Liver (tissue), 9 donors: ENCODE measurements around the gene SCO2. TPM values are rescaled to one million over a fixed set of nuclear protein-coding genes. Genes with fewer than 3 reads are reported as not detected.
A peak's percentile ranks its signal among the peaks of the same experiment; 100 is the strongest.

Experiments
- DNase-seq: peaks from one replicate; pipeline ENCODE4 v3.0.0-alpha.2; 2017; ENCODE audit warnings: low spot score
- H3K27ac ChIP-seq, 2 donors: one replicate each; pipeline ENCODE4 v1.7.0; 2013; ENCODE audit warnings: inconsistent platforms in 2 of 2, low read length in 2 of 2, control low read depth in 1 of 2, low read depth in 1 of 2, mild to moderate bottlenecking in 1 of 2
- H3K27me3 ChIP-seq, 4 donors: one replicate each; pipeline versions ENCODE4 v1.6.1 to v1.7.0; 2013; ENCODE audit warnings: low read length in 3 of 4, inconsistent platforms in 1 of 4, mild to moderate bottlenecking in 1 of 4, moderate library complexity in 1 of 4; ENCODE audit not compliant: control insufficient read depth in 4 of 4, insufficient read depth in 4 of 4
- H3K36me3 ChIP-seq, 4 donors: one replicate each; pipeline versions ENCODE4 v1.6.1 to v1.7.0; 2013; ENCODE audit warnings: low read length in 3 of 4, mild to moderate bottlenecking in 3 of 4, low read depth in 1 of 4, moderate library complexity in 1 of 4; ENCODE audit not compliant: control insufficient read depth in 4 of 4, insufficient read depth in 3 of 4
- H3K4me1 ChIP-seq, 4 donors: one replicate each; pipeline versions ENCODE4 v1.6.1 to v1.7.0; 2013; ENCODE audit warnings: low read length in 3 of 4, mild to moderate bottlenecking in 3 of 4, moderate library complexity in 1 of 4; ENCODE audit not compliant: control insufficient read depth in 4 of 4, insufficient read depth in 4 of 4
- H3K4me3 ChIP-seq, 3 donors: one replicate each; pipeline versions ENCODE4 v1.6.1 to v1.7.0; 2013; ENCODE audit warnings: low read length in 3 of 3, control low read depth in 1 of 3, low read depth in 1 of 3, mild to moderate bottlenecking in 1 of 3
- H3K9ac ChIP-seq, 2 donors: one replicate each; pipeline ENCODE4 v1.7.0; 2013; ENCODE audit warnings: low read length in 2 of 2, mild to moderate bottlenecking in 2 of 2, moderate library complexity in 2 of 2, control low read depth in 1 of 2, low read depth in 1 of 2
- H3K9me3 ChIP-seq, 4 donors: one replicate each; pipeline versions ENCODE4 v1.6.1 to v1.7.0; 2013; ENCODE audit warnings: low read length in 3 of 4; ENCODE audit not compliant: control insufficient read depth in 4 of 4
- EGR1 ChIP-seq, 2 donors: IDR thresholded peaks; 2 replicates each; pipeline ENCODE4 v1.6.1; 2016 to 2018; ENCODE audit warnings: antibody characterized with exemption in 2 of 2, low read depth in 2 of 2
- FOXA1 ChIP-seq: IDR thresholded peaks from 2 replicates; pipeline ENCODE4 v1.6.1; 2016; ENCODE audit warnings: antibody characterized with exemption
- FOXA2 ChIP-seq: IDR thresholded peaks from 2 replicates; pipeline ENCODE4 v1.6.1; 2016; ENCODE audit warnings: antibody characterized with exemption
- HNF4A ChIP-seq, 2 donors: conservative IDR thresholded peaks; 2 replicates each; pipeline ENCODE4 v1.6.1; 2016; ENCODE audit warnings: antibody characterized with exemption in 2 of 2, mild to moderate bottlenecking in 2 of 2
- MAX ChIP-seq: IDR thresholded peaks from 2 replicates; pipeline ENCODE4 v1.6.1; 2016; ENCODE audit warnings: antibody characterized with exemption
- NR2F2 ChIP-seq: IDR thresholded peaks from 2 replicates; pipeline ENCODE4 v1.6.1; 2016; ENCODE audit warnings: antibody characterized with exemption
- REST ChIP-seq: IDR thresholded peaks from 2 replicates; pipeline ENCODE4 v1.6.1; 2016; ENCODE audit warnings: antibody characterized with exemption, mild to moderate bottlenecking
- RXRA ChIP-seq, 2 donors: IDR thresholded peaks; 2 replicates each; pipeline ENCODE4 v1.6.1; 2017 to 2018; ENCODE audit warnings: antibody characterized with exemption in 2 of 2, mild to moderate bottlenecking in 1 of 2
- SP1 ChIP-seq: IDR thresholded peaks from 2 replicates; pipeline ENCODE4 v1.6.1; 2018; ENCODE audit warnings: antibody characterized with exemption, mild to moderate bottlenecking
- TAF1 ChIP-seq: conservative IDR thresholded peaks from 2 replicates; pipeline ENCODE4 v1.6.1; 2016; ENCODE audit warnings: antibody characterized with exemption, mild to moderate bottlenecking
- YY1 ChIP-seq: IDR thresholded peaks from 2 replicates; pipeline ENCODE4 v1.6.1; 2016; ENCODE audit warnings: antibody characterized with exemption, mild to moderate bottlenecking
- ZBTB33 ChIP-seq: IDR thresholded peaks from 2 replicates; pipeline ENCODE4 v1.6.1; 2016; ENCODE audit warnings: antibody characterized with exemption
- WGBS: extraction: QIAGEN DNeasy Blood & Tissue Kit; methylation state at CpG from one replicate; pipeline ENCODE4 v1.1.7; 2013; 5-methylcytosine and 5-hydroxymethylcytosine counted together
- polyA plus RNA-seq, 2 donors: library from polyadenylated mRNA; stranded (reverse) in 1 of 2; unstranded in 1 of 2; fragments of 200-250 nt in 1 of 2; fragments of >200 nt in 1 of 2; fragmentation: Nextera tagmentation in 1 of 2; extraction: Ambion mirVana in 1 of 2; gene quantifications; one replicate each; pipeline versions ENCODE4 v1.2.1 to v1.2.3, GENCODE V29; 2013 to 2015
- total RNA-seq, 2 donors: library from RNA; depleted of rRNA; stranded (reverse); fragments of >200 nt; gene quantifications; one replicate each; pipeline ENCODE4 v1.2.3, GENCODE V29; 2014
- donor health status: healthy.
- donor health status: healthy.
- donor health status: healthy.
- donor health status: healthy.
- donor health status: healthy.

SCO2 gene
- total and polyA plus RNA-seq, 4 donors: 1.4 to 2.9 (median 1.8) TPM

GRCh38 chr22:50528682-50529415, 3.5 kb upstream of the SCO2 start:
- no peak for DNase-seq
- Histone ChIP-seq H3K4me1 (peaks cover 12 to 57% (median 32%) of the 10 kb centered on the region in 4 donors), H3K9ac (no peak overlapping the region), H3K27me3 (no peaks in the 10 kb centered on the region), H3K9me3 (no peaks in the 10 kb centered on the region), H3K27ac (peak overlapping the region; percentile 92 to 98), H3K4me3 (peak overlapping the region; percentile 48 to 93 (median 64)), H3K36me3 (peaks cover 0 to under 1% (median 0%) of the 10 kb centered on the region in 4 donors)
- 63% methylated on average over 15 of the region's 15 CpGs for WGBS
- TF ChIP-seq SP1 (no peak), EGR1 (IDR thresholded peaks at IDR 0.05; ENCODE audit: low read depth in 2 of 2) (no peak), RXRA (IDR thresholded peaks at IDR 0.05) (peak in 1 of 2 donors; percentile 21), TAF1 (no peak), MAX (peak; percentile 45), FOXA2 (no peak)

- WGBS: 88% methylated on average over 18 of the region's 18 CpGs
- no peak for DNase-seq
- no peak overlapping the region for H3K9ac ChIP-seq
- H3K27me3 ChIP-seq: no peaks in the 10 kb centered on the region
- peak; percentile 38 for TF ChIP-seq NR2F2
- no peak for TF ChIP-seq ZBTB33
- peaks cover 5 to 7% (median 5%) of the 10 kb centered on the region in 4 donors for H3K36me3 ChIP-seq
- H3K4me3 ChIP-seq: no peak overlapping the region
- H3K27ac ChIP-seq: peak overlapping the region; percentile 92 to 98
- H3K9me3 ChIP-seq: no peaks in the 10 kb centered on the region
- peaks cover 13 to 64% (median 33%) of the 10 kb centered on the region in 4 donors for H3K4me1 ChIP-seq
Measured at GRCh38 chr22:50527921-50528681, 2.7 kb upstream of the SCO2 start.

- Histone ChIP-seq H3K9me3 (no peaks in the 10 kb centered on the region), H3K4me3 (peak overlapping the region; percentile 20 to 77 (median 73)), H3K27ac (peak overlapping the region; percentile 92 to 96), H3K4me1 (peaks cover 13 to 62% (median 31%) of the 10 kb centered on the region in 4 donors), H3K9ac (peak overlapping the region in 1 of 2 donors; percentile 59), H3K36me3 (peaks cover 7 to 17% (median 10%) of the 10 kb centered on the region in 4 donors), H3K27me3 (no peaks in the 10 kb centered on the region)
- peak; percentile 56 for DNase-seq
- WGBS: 43% methylated on average over 29 of the region's 29 CpGs
- TF ChIP-seq HNF4A (conservative IDR thresholded peaks at IDR 0.05) (peak; percentile 21 to 47), REST (no peak), SP1 (no peak), NR2F2 (no peak), RXRA (IDR thresholded peaks at IDR 0.05) (peak; percentile 66 to 69), YY1 (peak; percentile 45), FOXA1 (no peak)
Measured at GRCh38 chr22:50526834-50527801, 1.7 kb upstream of the SCO2 start.
